HCT116 (cell line): Measurements from ENCODE around the gene RNF31. TPM values are rescaled to one million over a fixed set of nuclear protein-coding genes. Genes with fewer than 3 reads are reported as not detected.

ENCODE experiments used
- ATAC-seq: fragments of 200-7000 bp; cut with Tn5 transposase; 2 replicates; pipeline ENCODE4 v1.9.1; 2020; ENCODE audit warnings: mild to moderate bottlenecking, moderate library complexity
- BruUV-seq: library from RNA; stranded (reverse); fragments of 400-500 nt; replicated peaks from 2 replicates; lab custom pipeline; 2021; lab: Mats Ljungman, UMichigan
- CTCF ChIA-PET: fragments of 300-600 bp; sonication (Branson Sonifier 250); formaldehyde crosslinking; loops from one replicate; lab custom pipeline; 2021; ENCODE audit warnings: antibody characterized with exemption; lab: Charles Lee
- POLR2A ChIA-PET: fragments of 300-600, 350-600 bp; sonication (Branson Sonifier 250); formaldehyde crosslinking; loops from one replicate; lab custom pipeline; 2021; ENCODE audit warnings: antibody characterized with exemption; lab: Charles Lee
- RAD21 ChIA-PET, 2 experiments: fragments of 300-600 bp; sonication (Branson Sonifier 250); formaldehyde crosslinking; loops; one replicate each; lab custom pipeline; 2023; ENCODE audit warnings: low total read pairs in 2 of 2; ENCODE audit not compliant: uncharacterized antibody in 2 of 2, unreplicated experiment in 2 of 2, low non-redundant PET in 1 of 2; lab: Charles Lee
- DNase-seq: peaks from one replicate; pipeline ENCODE4 v3.0.0-alpha.2; 2010; ENCODE audit warnings: low read depth, low spot score
- H2AFZ ChIP-seq: fragments of 200-600 bp; shearing (Covaris generic), sonication (generic); 2 replicates; pipeline ENCODE4 v1.6.1; 2017; ENCODE audit warnings: low read depth, mixed run types, mixed read lengths, antibody characterized with exemption, low read length; ENCODE audit not compliant: poor library complexity, severe bottlenecking
- H3K27ac ChIP-seq: 2 replicates; pipeline ENCODE4 v1.5.1; 2012; ENCODE audit warnings: low read depth, low read length
- H3K27me3 ChIP-seq: fragments of 200-600 bp; sonication (generic); 2 replicates; pipeline ENCODE4 v1.6.1; 2016; ENCODE audit warnings: mixed run types, low read length, mixed read lengths; ENCODE audit not compliant: insufficient read depth
- H3K36me3 ChIP-seq, 2 experiments: fragments of 200-500 bp in 1 of 2; fragments of 200-600 bp in 1 of 2; sonication (Bioruptor generic) in 1 of 2; sonication (generic) in 1 of 2; 2 replicates each; pipeline versions ENCODE4 v1.5.1 to v1.6.1; 2014 to 2016; ENCODE audit warnings: low read length in 2 of 2, inconsistent platforms in 1 of 2, mixed read lengths in 1 of 2, mixed run types in 1 of 2; ENCODE audit not compliant: insufficient read depth in 2 of 2, control insufficient read depth in 1 of 2
- H3K4me1 ChIP-seq, 2 experiments: fragments of 200-600 bp in 1 of 2; sonication (generic) in 1 of 2; 2 replicates each; pipeline versions ENCODE4 v1.5.1 to v1.6.1; 2012 to 2017; ENCODE audit warnings: low read length in 2 of 2, inconsistent platforms in 1 of 2, mild to moderate bottlenecking in 1 of 2, mixed read lengths in 1 of 2, mixed run types in 1 of 2, moderate library complexity in 1 of 2; ENCODE audit not compliant: insufficient read depth in 2 of 2, control insufficient read depth in 1 of 2
- H3K4me2 ChIP-seq: fragments of 200-600 bp; sonication (generic); 2 replicates; pipeline ENCODE4 v1.6.1; 2017; ENCODE audit warnings: mixed run types, low read length, mixed read lengths
- H3K4me3 ChIP-seq, 2 experiments: fragments of 200-600 bp in 1 of 2; sonication (generic) in 1 of 2; replicated peaks in 1 of 2; 2 replicates each; pipeline ENCODE4 v1.5.1; 2011 to 2016; ENCODE audit warnings: low read length in 2 of 2, control low read depth in 1 of 2, low read depth in 1 of 2, mild to moderate bottlenecking in 1 of 2, mixed read lengths in 1 of 2, mixed run types in 1 of 2
- H3K79me2 ChIP-seq: fragments of 200-600 bp; sonication (generic); 2 replicates; pipeline ENCODE4 v1.6.1; 2017; ENCODE audit warnings: mild to moderate bottlenecking, mixed run types, low read length, moderate library complexity, mixed read lengths; ENCODE audit not compliant: insufficient read depth
- H3K9ac ChIP-seq: fragments of 200-600 bp; sonication (generic); 2 replicates; pipeline ENCODE4 v1.6.1; 2016; ENCODE audit warnings: low read length, mixed read lengths
- H3K9me2 ChIP-seq: fragments of 200-600 bp; sonication (generic), shearing (Covaris generic); 2 replicates; pipeline ENCODE4 v1.6.1; 2017; ENCODE audit warnings: mixed run types, mild to moderate bottlenecking, moderate library complexity; ENCODE audit not compliant: insufficient read depth
- H3K9me3 ChIP-seq, 2 experiments: fragments of 200-500 bp in 1 of 2; fragments of 200-600 bp in 1 of 2; sonication (Bioruptor generic) in 1 of 2; sonication (generic) in 1 of 2; 2 replicates each; pipeline ENCODE4 v1.6.1; 2014 to 2017; ENCODE audit warnings: low read length in 2 of 2, mixed read lengths in 2 of 2, inconsistent platforms in 1 of 2, low read depth in 1 of 2, mild to moderate bottlenecking in 1 of 2, mixed run types in 1 of 2, moderate library complexity in 1 of 2; ENCODE audit not compliant: control insufficient read depth in 1 of 2, insufficient read depth in 1 of 2
- H4K20me1 ChIP-seq: fragments of 200-600 bp; sonication (generic), shearing (Covaris generic); 2 replicates; pipeline ENCODE4 v1.6.1; 2017; ENCODE audit warnings: mixed run types, mild to moderate bottlenecking, moderate library complexity; ENCODE audit not compliant: insufficient read depth
- CBX3 ChIP-seq: IDR thresholded peaks from 2 replicates; pipeline ENCODE4 v1.6.1; 2012; ENCODE audit warnings: low read depth
- EZH2phosphoT487 ChIP-seq: fragments of 200-600 bp; IDR thresholded peaks from 2 replicates; pipeline ENCODE4 v1.6.1; 2018; ENCODE audit warnings: antibody characterized with exemption, borderline replicate concordance
- FOSL1 ChIP-seq: IDR thresholded peaks from 2 replicates; pipeline ENCODE4 v1.6.1; 2012; ENCODE audit warnings: low read depth
- JUND ChIP-seq: IDR thresholded peaks from 2 replicates; pipeline ENCODE4 v1.6.1; 2012
- POLR2A ChIP-seq: IDR thresholded peaks from 2 replicates; pipeline ENCODE4 v1.7.0; 2011; ENCODE audit warnings: borderline replicate concordance; ENCODE audit not compliant: insufficient read depth, insufficient read length; ENCODE audit errors: extremely low read depth
- REST ChIP-seq: IDR thresholded peaks from 2 replicates; pipeline ENCODE4 v1.6.1; 2012; ENCODE audit warnings: low read depth
- SIN3A ChIP-seq: IDR thresholded peaks from 2 replicates; pipeline ENCODE4 v1.6.1; 2012; ENCODE audit warnings: low read depth
- intact Hi-C: fragments of 100-400 bp; cut with micrococcal nuclease; formaldehyde crosslinking; loops from 2 replicates; pipeline ENCODE4 v1.10.0; 2022
- total RNA-seq: library from RNA; stranded (reverse); gene quantifications from one replicate; pipeline ENCODE4 v1.2.1, GENCODE V29; 2021; ENCODE audit not compliant: unreplicated experiment
- TF ChIP-seq, protein P1 (sequence below): IDR thresholded peaks from 2 replicates; pipeline ENCODE4 v1.6.1; 2012
- TF ChIP-seq, protein P2 (sequence below): IDR thresholded peaks from 2 replicates; pipeline ENCODE4 v1.6.1; 2011; ENCODE audit warnings: mild to moderate bottlenecking, low read length, moderate library complexity; ENCODE audit not compliant: insufficient replicate concordance; ENCODE audit errors: extremely low read depth

RNF31 gene
- total RNA-seq, 1 experiment from 2014 or later: 78.0 TPM

- no peak overlapping the region for H3K9ac ChIP-seq
- H3K9me3 ChIP-seq: no peaks in the 10 kb centered on the region
- no peak overlapping the region for H3K4me3 ChIP-seq
- no peak for ATAC-seq
- intact Hi-C loops: no loop called here
- peaks cover 16 to 17% of the 10 kb centered on the region in 2 experiments for H3K4me1 ChIP-seq
- H3K9me2 ChIP-seq: no peaks in the 10 kb centered on the region
- CTCF ChIA-PET: no interaction called here
- H3K27ac ChIP-seq: no peak overlapping the region
- RAD21 ChIA-PET: no interaction called here
- DNase-seq: no peak
- POLR2A ChIA-PET: no interaction called here
- H4K20me1 ChIP-seq: no peaks in the 10 kb centered on the region
- TF ChIP-seq, protein P1, sequence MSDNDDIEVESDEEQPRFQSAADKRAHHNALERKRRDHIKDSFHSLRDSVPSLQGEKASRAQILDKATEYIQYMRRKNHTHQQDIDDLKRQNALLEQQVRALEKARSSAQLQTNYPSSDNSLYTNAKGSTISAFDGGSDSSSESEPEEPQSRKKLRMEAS: no peak
- no peak for TF ChIP-seq EZH2phosphoT487
- TF ChIP-seq SIN3A: no peak
- no peak for TF ChIP-seq CBX3
- TF ChIP-seq, protein P2, sequence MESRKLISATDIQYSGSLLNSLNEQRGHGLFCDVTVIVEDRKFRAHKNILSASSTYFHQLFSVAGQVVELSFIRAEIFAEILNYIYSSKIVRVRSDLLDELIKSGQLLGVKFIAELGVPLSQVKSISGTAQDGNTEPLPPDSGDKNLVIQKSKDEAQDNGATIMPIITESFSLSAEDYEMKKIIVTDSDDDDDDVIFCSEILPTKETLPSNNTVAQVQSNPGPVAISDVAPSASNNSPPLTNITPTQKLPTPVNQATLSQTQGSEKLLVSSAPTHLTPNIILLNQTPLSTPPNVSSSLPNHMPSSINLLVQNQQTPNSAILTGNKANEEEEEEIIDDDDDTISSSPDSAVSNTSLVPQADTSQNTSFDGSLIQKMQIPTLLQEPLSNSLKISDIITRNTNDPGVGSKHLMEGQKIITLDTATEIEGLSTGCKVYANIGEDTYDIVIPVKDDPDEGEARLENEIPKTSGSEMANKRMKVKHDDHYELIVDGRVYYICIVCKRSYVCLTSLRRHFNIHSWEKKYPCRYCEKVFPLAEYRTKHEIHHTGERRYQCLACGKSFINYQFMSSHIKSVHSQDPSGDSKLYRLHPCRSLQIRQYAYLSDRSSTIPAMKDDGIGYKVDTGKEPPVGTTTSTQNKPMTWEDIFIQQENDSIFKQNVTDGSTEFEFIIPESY: no peak
- no peak for TF ChIP-seq REST
- TF ChIP-seq FOSL1: no peak
- no peak for TF ChIP-seq JUND
- TF ChIP-seq POLR2A: no peak
- no peak overlapping the region for H3K4me2 ChIP-seq
- no peaks in the 10 kb centered on the region for H3K27me3 ChIP-seq
- H3K79me2 ChIP-seq: peaks cover 37% of the 10 kb centered on the region
- peaks cover 34 to 53% of the 10 kb centered on the region in 2 experiments; a peak in 3 of 4 replicates for H3K36me3 ChIP-seq
- BruUV-seq: no TSS peak
- H2AFZ ChIP-seq: no peak overlapping the region
Measured at GRCh38 chr14:24185026-24185425, 37.7 kb downstream of the RNF31 start.
